GM18498 (cell line): Measurements from ENCODE around the gene RPS6KA1.
"Not testable (repeated sequence)": the region's sequence is repeated elsewhere in the genome, so short reads cannot be mapped to it uniquely, and the experiment has no call there.

Experiments used
- ATAC-seq: cut with Tn5 transposase; IDR thresholded peaks from one replicate; pipeline ENCODE4 v1.9.1; 2021; ENCODE audit warnings: mild to moderate bottlenecking, moderate library complexity; ENCODE audit not compliant: unreplicated experiment

RPS6KA1 gene

GRCh38 chr1:26552720-26553119 lies 23.2 kb downstream of the RPS6KA1 start:
- ATAC-seq: no peak

GRCh38 chr1:26553942-26554682 lies 24.6 kb downstream of the RPS6KA1 start:
- no peak for ATAC-seq

GRCh38 chr1:26554781-26555180 lies 25.2 kb downstream of the RPS6KA1 start:
- ATAC-seq: no peak

- ATAC-seq: no peak
Observed at GRCh38 chr1:26555550-26555981, 26.0 kb downstream of the RPS6KA1 start.

- no peak for ATAC-seq
Observed at GRCh38 chr1:26556111-26556510, 26.6 kb downstream of the RPS6KA1 start.

- ATAC-seq: no peak
Observed at GRCh38 chr1:26557008-26557407, 27.4 kb downstream of the RPS6KA1 start.

- no peak for ATAC-seq
Observed at GRCh38 chr1:26558685-26559048, 29.1 kb downstream of the RPS6KA1 start.

- ATAC-seq: no peak
Observed at GRCh38 chr1:26560403-26560780, 30.8 kb downstream of the RPS6KA1 start.

- no peak for ATAC-seq
Observed at GRCh38 chr1:26570287-26570686, 40.7 kb downstream of the RPS6KA1 start.

GRCh38 chr1:26571381-26571780 lies 41.8 kb downstream of the RPS6KA1 start:
- ATAC-seq: no peak

- no peak for ATAC-seq
Observed at GRCh38 chr1:26574018-26574417, 44.5 kb downstream of the RPS6KA1 start.

GRCh38 chr1:26574719-26575251 lies 45.2 kb downstream of the RPS6KA1 start:
- ATAC-seq: no peak

GRCh38 chr1:26575348-26575747 lies 45.8 kb downstream of the RPS6KA1 start:
- ATAC-seq: no peak

- ATAC-seq: no peak
Observed at GRCh38 chr1:26578167-26578566, 48.6 kb downstream of the RPS6KA1 start.

GRCh38 chr1:26579681-26580111 lies 50.1 kb downstream of the RPS6KA1 start:
- no peak for ATAC-seq

GRCh38 chr1:26580116-26580515 lies 50.6 kb downstream of the RPS6KA1 start:
- ATAC-seq: no peak

- ATAC-seq: no peak
Observed at GRCh38 chr1:26581287-26581651, 51.7 kb downstream of the RPS6KA1 start.

- ATAC-seq: no peak
Observed at GRCh38 chr1:26582053-26582835, 52.7 kb downstream of the RPS6KA1 start.

GRCh38 chr1:26582836-26583460 lies 53.4 kb downstream of the RPS6KA1 start:
- no peak for ATAC-seq

GRCh38 chr1:26583646-26584485 lies 54.3 kb downstream of the RPS6KA1 start:
- no peak for ATAC-seq

GRCh38 chr1:26584588-26584987 lies 55.0 kb downstream of the RPS6KA1 start:
- not testable (repeated sequence) for ATAC-seq
